Glutamatergic neuron (in vitro differentiated cells): ENCODE data around the gene TFIP11. TPM values are rescaled to one million over a fixed set of nuclear protein-coding genes. Genes with fewer than 3 reads are reported as not detected.

ENCODE experiments used
- DNase-seq: peaks from one replicate; pipeline ENCODE4 v3.0.0; 2022
- H3K27ac Mint-ChIP-seq: one replicate; pipeline ENCODE4 v1.8.0; 2020; ENCODE audit warnings: mild to moderate bottlenecking, mixed read lengths, inconsistent platforms; ENCODE audit not compliant: unreplicated experiment
- H3K27me3 Mint-ChIP-seq: one replicate; pipeline ENCODE4 v1.8.0; 2020; ENCODE audit warnings: mild to moderate bottlenecking, moderate library complexity, mixed read lengths, inconsistent platforms; ENCODE audit not compliant: unreplicated experiment
- H3K36me3 Mint-ChIP-seq: one replicate; pipeline ENCODE4 v1.8.0; 2020; ENCODE audit warnings: mild to moderate bottlenecking, mixed read lengths, inconsistent platforms; ENCODE audit not compliant: unreplicated experiment
- H3K4me1 Mint-ChIP-seq: one replicate; pipeline ENCODE4 v1.8.0; 2020; ENCODE audit warnings: mild to moderate bottlenecking, low read depth, mixed read lengths, inconsistent platforms; ENCODE audit not compliant: unreplicated experiment
- H3K4me3 Mint-ChIP-seq: one replicate; pipeline ENCODE4 v1.8.0; 2020; ENCODE audit warnings: mild to moderate bottlenecking, mixed read lengths, inconsistent platforms; ENCODE audit not compliant: unreplicated experiment
- H3K9me3 Mint-ChIP-seq: one replicate; pipeline ENCODE4 v1.8.0; 2020; ENCODE audit warnings: mild to moderate bottlenecking, moderate library complexity, mixed read lengths, inconsistent platforms; ENCODE audit not compliant: unreplicated experiment
- CTCF ChIP-seq: fragments of 200-600 bp; sonication (generic); IDR thresholded peaks from one replicate; pipeline ENCODE4 v1.5.0; 2021; ENCODE audit not compliant: partially characterized antibody, unreplicated experiment
- total RNA-seq: library from RNA; stranded (reverse); fragmentation: NEBNext Ultra II Directional; extraction: Animal tissue kit (Norgen Biotek cat#: 25700); gene quantifications from one replicate; pipeline ENCODE4 v1.2.1, GENCODE V29; 2021; ENCODE audit not compliant: unreplicated experiment

TFIP11 gene
- total RNA-seq, 1 donor from 2014 or later = 39.9 TPM

GRCh38 chr22:26515931-26516330 is 3.7 kb upstream of the TFIP11 start:
- H3K27me3 Mint-ChIP-seq = peaks cover 1% of the 10 kb centered on the region
- TF ChIP-seq CTCF = no peak
- H3K36me3 Mint-ChIP-seq = no peaks in the 10 kb centered on the region
- DNase-seq = no peak
- peaks cover 11% of the 10 kb centered on the region for H3K4me1 Mint-ChIP-seq
- no peak overlapping the region for H3K27ac Mint-ChIP-seq
- no peaks in the 10 kb centered on the region for H3K9me3 Mint-ChIP-seq
- no peak overlapping the region for H3K4me3 Mint-ChIP-seq

- Mint-ChIP-seq H3K4me1 (peaks cover 11% of the 10 kb centered on the region), H3K27ac (no peak overlapping the region), H3K9me3 (no peaks in the 10 kb centered on the region), H3K27me3 (no peaks in the 10 kb centered on the region), H3K4me3 (no peak overlapping the region), H3K36me3 (no peaks in the 10 kb centered on the region)
- no peak for DNase-seq
- no peak for TF ChIP-seq CTCF
These were observed 2.3 kb upstream of the TFIP11 start for GRCh38 chr22:26514419-26515161.

GRCh38 chr22:26513838-26514237 is 1.6 kb upstream of the TFIP11 start:
- Mint-ChIP-seq H3K36me3 (no peaks in the 10 kb centered on the region), H3K27ac (no peak overlapping the region), H3K4me1 (peaks cover 11% of the 10 kb centered on the region), H3K4me3 (peak overlapping the region; percentile 99), H3K27me3 (no peaks in the 10 kb centered on the region), H3K9me3 (no peaks in the 10 kb centered on the region)
- no peak for DNase-seq
- no peak for TF ChIP-seq CTCF

GRCh38 chr22:26508148-26508547 is 4.1 kb downstream of the TFIP11 start:
- peaks cover 4% of the 10 kb centered on the region for H3K27me3 Mint-ChIP-seq
- H3K36me3 Mint-ChIP-seq = no peaks in the 10 kb centered on the region
- peaks cover 12% of the 10 kb centered on the region for H3K4me1 Mint-ChIP-seq
- TF ChIP-seq CTCF = no peak
- H3K9me3 Mint-ChIP-seq = no peaks in the 10 kb centered on the region
- no peak for DNase-seq
- no peak overlapping the region for H3K27ac Mint-ChIP-seq
- H3K4me3 Mint-ChIP-seq = no peak overlapping the region

- Mint-ChIP-seq H3K27ac (peak overlapping the region; percentile 46), H3K27me3 (peaks cover 6% of the 10 kb centered on the region), H3K4me1 (peaks cover 7% of the 10 kb centered on the region), H3K36me3 (no peaks in the 10 kb centered on the region), H3K9me3 (no peaks in the 10 kb centered on the region), H3K4me3 (no peak overlapping the region)
- no peak for TF ChIP-seq CTCF
- no peak for DNase-seq
These were observed 8.5 kb downstream of the TFIP11 start for GRCh38 chr22:26503758-26504157.
